ENCODE results near the gene ACKR2. TPM values are rescaled to one million over a fixed set of nuclear protein-coding genes. Genes with fewer than 3 reads are reported as not detected.

ACKR2 gene
- total RNA-seq, 1 experiment from 2014 or later: not detected

DNA sequence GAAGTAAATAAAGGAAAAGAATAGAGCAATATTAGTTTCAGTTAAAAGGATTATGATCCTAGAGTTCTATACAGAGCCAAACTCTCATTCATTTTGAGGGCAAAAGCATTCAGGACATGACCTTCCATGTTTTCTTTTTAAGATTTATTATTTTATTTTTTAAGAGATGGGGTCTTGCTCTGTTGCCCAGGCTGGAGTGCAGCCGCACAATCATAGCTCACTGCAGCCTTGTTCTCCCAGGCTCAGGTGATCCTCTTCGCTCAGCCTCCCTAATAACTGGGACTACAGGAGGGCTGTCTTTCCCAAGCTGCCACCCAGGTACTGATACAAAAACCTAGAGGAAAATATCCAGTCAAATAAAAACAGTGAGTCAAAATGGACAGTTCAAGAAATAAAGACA lies 22.6 kb upstream of the ACKR2 start:
- no peak overlapping the region for H3K4me3 ChIP-seq
- no peaks in the 10 kb centered on the region for H3K4me1 ChIP-seq
- H3K27me3 ChIP-seq: no peaks in the 10 kb centered on the region
- no peak overlapping the region for H3K27ac ChIP-seq
- peaks cover 12% of the 10 kb centered on the region for H3K36me3 ChIP-seq
- DNase-seq: no peak
- H3K9me3 ChIP-seq (replicated peaks): no peaks in the 10 kb centered on the region

- no peak for DNase-seq
- Histone ChIP-seq H3K27ac (no peak overlapping the region), H3K4me3 (no peak overlapping the region), H3K4me1 (no peaks in the 10 kb centered on the region), H3K36me3 (peaks cover 10% of the 10 kb centered on the region), H3K9me3 (replicated peaks) (no peaks in the 10 kb centered on the region), H3K27me3 (no peaks in the 10 kb centered on the region)
Observed at GRCh38 chr3:42790714-42791229, 18.5 kb upstream of the ACKR2 start.

DNA sequence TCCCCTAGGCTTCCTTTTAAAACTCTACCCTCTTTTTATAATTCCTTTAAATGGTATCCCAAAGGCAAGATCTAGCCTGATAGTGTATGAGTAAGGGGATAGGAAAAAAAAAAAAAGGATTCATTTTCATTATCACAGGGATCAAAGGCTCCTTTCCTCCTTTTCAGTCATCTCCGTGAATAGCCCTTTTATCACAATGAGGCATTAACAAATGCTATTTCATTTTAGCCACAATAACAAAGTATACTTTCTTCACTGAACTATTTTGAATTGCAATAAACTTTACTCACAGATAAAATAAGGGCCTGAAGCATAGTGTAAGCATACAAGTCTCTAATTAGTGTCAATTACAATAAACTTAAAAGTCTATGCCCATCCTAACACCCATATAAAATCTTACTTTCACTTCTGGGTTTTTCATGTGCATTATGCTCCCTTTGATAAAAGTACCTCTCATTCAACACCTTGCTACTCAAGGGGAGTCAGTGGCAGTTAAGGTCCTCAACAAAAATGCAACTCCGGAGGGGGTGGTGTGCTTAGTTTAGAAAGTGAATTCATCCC lies 13.5 kb upstream of the ACKR2 start:
- H3K36me3 ChIP-seq: peaks cover 6% of the 10 kb centered on the region
- H3K27ac ChIP-seq: no peak overlapping the region
- H3K4me3 ChIP-seq: no peak overlapping the region
- H3K27me3 ChIP-seq: no peaks in the 10 kb centered on the region
- no peak for DNase-seq
- no peaks in the 10 kb centered on the region for H3K9me3 ChIP-seq (replicated peaks)
- H3K4me1 ChIP-seq: peaks cover 6% of the 10 kb centered on the region

- H3K36me3 ChIP-seq: peaks cover 3% of the 10 kb centered on the region
- H3K27me3 ChIP-seq: no peaks in the 10 kb centered on the region
- H3K4me1 ChIP-seq: peaks cover 6% of the 10 kb centered on the region
- no peak overlapping the region for H3K4me3 ChIP-seq
- no peak overlapping the region for H3K27ac ChIP-seq
- DNase-seq: no peak
- H3K9me3 ChIP-seq (replicated peaks): no peaks in the 10 kb centered on the region
Observed at GRCh38 chr3:42796332-42796885, 12.8 kb upstream of the ACKR2 start.

DNA sequence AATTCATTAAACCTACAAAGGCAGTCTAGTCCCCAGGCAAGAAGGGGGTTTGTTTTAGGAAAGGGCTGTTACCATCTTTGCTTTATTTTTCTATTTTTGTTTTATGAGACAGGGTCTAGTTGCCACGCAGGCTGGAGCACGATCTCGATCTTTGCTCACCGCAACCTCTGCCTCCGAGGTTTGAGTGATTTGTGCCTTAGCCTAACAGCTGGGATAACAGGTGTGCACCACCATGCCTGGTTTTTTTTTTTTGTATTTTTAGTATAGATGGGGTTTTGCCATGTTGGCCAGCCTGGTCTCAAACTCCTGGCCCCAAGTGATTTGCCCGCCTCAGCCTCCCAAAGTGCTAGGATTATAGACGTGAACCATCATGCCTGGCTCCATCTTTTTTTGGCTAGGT lies 9.9 kb upstream of the ACKR2 start:
- no peak overlapping the region for H3K27ac ChIP-seq
- no peak overlapping the region for H3K4me3 ChIP-seq
- H3K27me3 ChIP-seq: no peaks in the 10 kb centered on the region
- peaks cover 3% of the 10 kb centered on the region; the same call in 1 of the 2 replicates for H3K36me3 ChIP-seq
- H3K4me1 ChIP-seq: peaks cover 6% of the 10 kb centered on the region
- peak; percentile 41 to 68 for DNase-seq
- H3K9me3 ChIP-seq (replicated peaks): no peaks in the 10 kb centered on the region

- Histone ChIP-seq H3K36me3 (peaks cover 3% of the 10 kb centered on the region; the same call in 1 of the 2 replicates), H3K27ac (no peak overlapping the region), H3K9me3 (replicated peaks) (no peaks in the 10 kb centered on the region), H3K27me3 (no peaks in the 10 kb centered on the region), H3K4me3 (no peak overlapping the region), H3K4me1 (peaks cover 6% of the 10 kb centered on the region)
- no peak for DNase-seq
Observed at GRCh38 chr3:42800251-42800650, 9.0 kb upstream of the ACKR2 start.

GRCh38 chr3:42801048-42801620 lies 8.1 kb upstream of the ACKR2 start:
- Histone ChIP-seq H3K36me3 (no peaks in the 10 kb centered on the region), H3K9me3 (replicated peaks) (no peaks in the 10 kb centered on the region), H3K4me1 (peaks cover 6% of the 10 kb centered on the region), H3K4me3 (no peak overlapping the region), H3K27me3 (no peaks in the 10 kb centered on the region), H3K27ac (no peak overlapping the region)
- DNase-seq: no peak

- no peak overlapping the region for H3K4me3 ChIP-seq
- H3K4me1 ChIP-seq: peaks cover 6% of the 10 kb centered on the region
- H3K27ac ChIP-seq: no peak overlapping the region
- DNase-seq: no peak
- H3K9me3 ChIP-seq (replicated peaks): no peaks in the 10 kb centered on the region
- H3K27me3 ChIP-seq: no peaks in the 10 kb centered on the region
- H3K36me3 ChIP-seq: no peaks in the 10 kb centered on the region
Observed at GRCh38 chr3:42801784-42802183, 7.5 kb upstream of the ACKR2 start.

DNA sequence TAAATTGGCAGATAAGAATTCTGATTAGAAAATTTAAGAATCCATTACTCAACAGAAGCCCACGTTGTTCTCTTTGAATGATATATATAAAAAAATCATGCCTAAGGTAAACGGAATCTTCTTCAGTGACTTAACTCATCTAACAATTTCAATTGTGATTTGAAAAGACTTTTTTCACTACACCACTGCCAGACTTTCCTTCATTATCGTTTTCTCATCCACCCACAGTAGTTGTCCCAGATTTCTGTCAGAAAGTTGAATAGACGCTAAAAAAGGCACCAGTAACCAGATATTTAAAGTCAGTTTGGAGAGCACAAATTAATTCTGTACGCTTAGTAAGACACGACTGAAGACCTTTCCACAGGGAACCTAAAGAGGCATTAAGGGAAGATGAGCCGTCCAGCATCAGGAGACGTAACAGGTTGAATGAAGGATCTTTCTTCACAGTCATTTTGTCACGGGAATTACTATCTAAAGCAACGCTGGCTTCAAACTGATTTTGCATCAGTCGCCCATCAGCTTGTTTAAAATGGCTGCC lies 6.3 kb upstream of the ACKR2 start:
- H3K4me3 ChIP-seq: peak overlapping the region; percentile 78
- H3K36me3 ChIP-seq: no peaks in the 10 kb centered on the region
- peak overlapping the region; percentile 71 for H3K27ac ChIP-seq
- DNase-seq: no peak
- H3K27me3 ChIP-seq: no peaks in the 10 kb centered on the region
- H3K4me1 ChIP-seq: peaks cover 6% of the 10 kb centered on the region
- H3K9me3 ChIP-seq (replicated peaks): no peaks in the 10 kb centered on the region

DNA sequence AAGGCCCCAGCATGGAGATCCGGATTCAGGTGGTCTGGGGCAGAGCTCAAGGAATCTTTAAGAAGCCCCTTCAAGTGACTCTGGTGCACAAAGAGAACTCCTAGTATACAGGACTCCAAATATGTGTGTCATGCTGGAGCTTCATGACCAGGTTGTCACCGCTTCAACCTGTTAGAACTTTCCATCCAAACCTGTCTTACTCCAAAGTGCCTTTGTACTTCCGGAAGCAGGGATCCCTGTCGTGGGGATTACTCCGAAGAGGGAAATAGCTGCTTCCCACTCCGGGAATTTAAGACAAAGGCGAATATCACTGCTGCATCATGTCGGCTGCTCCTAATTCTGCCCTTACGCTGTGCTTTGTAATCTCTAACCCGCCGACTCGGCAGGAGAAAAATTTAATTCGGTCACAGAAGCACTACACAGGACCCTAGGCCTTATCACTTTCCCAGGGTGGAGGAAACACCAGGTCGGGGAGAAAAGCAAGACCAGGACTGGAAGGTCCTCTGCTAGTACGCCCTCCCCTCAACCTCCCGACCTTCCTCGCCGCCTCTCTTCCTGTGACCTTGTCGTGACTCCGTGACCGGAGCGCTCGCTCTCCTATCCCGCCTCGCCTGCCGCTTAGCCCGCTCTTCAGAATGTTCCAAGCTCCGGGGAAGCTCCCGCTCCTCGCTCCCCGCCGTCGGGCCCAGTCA lies 5.7 kb upstream of the ACKR2 start:
- DNase-seq: peak in 1 of 2 experiments; percentile 41
- Histone ChIP-seq H3K4me3 (peak overlapping the region; percentile 78), H3K36me3 (no peaks in the 10 kb centered on the region), H3K27me3 (no peaks in the 10 kb centered on the region), H3K4me1 (peaks cover 6% of the 10 kb centered on the region), H3K9me3 (replicated peaks) (no peaks in the 10 kb centered on the region), H3K27ac (peak overlapping the region; percentile 71)

DNA sequence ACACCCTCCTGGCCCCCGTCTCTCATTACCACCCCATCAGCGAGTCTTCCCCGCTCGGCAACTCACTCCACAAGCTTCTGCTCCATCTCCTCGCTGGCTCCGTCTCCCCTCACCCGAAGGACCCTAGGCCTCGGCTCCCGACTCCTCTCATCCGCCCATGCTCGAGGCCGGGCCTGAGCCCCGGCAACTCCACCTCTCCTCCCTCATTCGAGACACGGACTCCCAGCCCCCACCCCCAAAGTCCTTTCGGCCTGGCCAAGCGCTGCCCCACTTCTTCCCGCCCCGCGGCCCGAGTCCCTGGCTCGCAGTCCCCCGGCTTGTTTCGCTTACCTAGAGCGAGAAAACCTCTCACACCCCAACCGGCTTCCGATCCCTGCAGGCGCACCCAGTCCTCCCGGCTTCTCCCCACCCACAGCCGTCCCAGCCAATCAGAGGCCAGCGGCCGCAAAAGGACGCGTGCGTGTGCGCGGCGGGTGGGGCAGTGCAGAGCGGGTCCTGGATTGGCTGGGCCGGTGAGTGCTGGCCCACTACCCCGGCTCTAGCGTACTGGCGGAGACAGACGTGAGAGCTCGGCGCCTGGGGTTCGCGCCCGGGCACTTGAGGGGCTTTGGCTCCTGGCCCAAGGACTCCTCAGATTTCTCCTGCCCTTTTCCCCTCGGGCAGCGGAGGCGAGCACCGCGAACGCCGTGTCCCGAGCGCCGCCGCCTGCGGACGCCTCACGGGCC lies 5.0 kb upstream of the ACKR2 start, which contains the start of gene HIGD1A:
TSS of gene HIGD1A (minus strand) at position 385 of the 725 bp plus-strand sequence. CDS start 10,237 bp downstream, outside the sequence.
- peak within 1 kb of the TSS; percentile 78 for H3K4me3 ChIP-seq
- H3K27ac ChIP-seq: peak within 1 kb of the TSS; percentile 71
- no peaks in the 10 kb centered on the region for H3K9me3 ChIP-seq (replicated peaks)
- H3K27me3 ChIP-seq: no peaks in the 10 kb centered on the region
- no peaks in the 10 kb centered on the region for H3K36me3 ChIP-seq
- DNase-seq: peak; percentile 90
- peaks cover 6% of the 10 kb centered on the region for H3K4me1 ChIP-seq

GRCh38 chr3:42804831-42805132 lies 4.5 kb upstream of the ACKR2 start:
- H3K27ac ChIP-seq: no peak overlapping the region
- peak overlapping the region; percentile 78 for H3K4me3 ChIP-seq
- no peak for DNase-seq
- H3K36me3 ChIP-seq: no peaks in the 10 kb centered on the region
- H3K9me3 ChIP-seq (replicated peaks): no peaks in the 10 kb centered on the region
- H3K27me3 ChIP-seq: no peaks in the 10 kb centered on the region
- peaks cover 2% of the 10 kb centered on the region for H3K4me1 ChIP-seq

- peak overlapping the region; percentile 78 for H3K4me3 ChIP-seq
- no peak overlapping the region for H3K27ac ChIP-seq
- no peaks in the 10 kb centered on the region for H3K4me1 ChIP-seq
- H3K36me3 ChIP-seq: no peaks in the 10 kb centered on the region
- no peaks in the 10 kb centered on the region for H3K9me3 ChIP-seq (replicated peaks)
- H3K27me3 ChIP-seq: no peaks in the 10 kb centered on the region
- DNase-seq: no peak
Observed at GRCh38 chr3:42805141-42805821, 4.0 kb upstream of the ACKR2 start.

DNA sequence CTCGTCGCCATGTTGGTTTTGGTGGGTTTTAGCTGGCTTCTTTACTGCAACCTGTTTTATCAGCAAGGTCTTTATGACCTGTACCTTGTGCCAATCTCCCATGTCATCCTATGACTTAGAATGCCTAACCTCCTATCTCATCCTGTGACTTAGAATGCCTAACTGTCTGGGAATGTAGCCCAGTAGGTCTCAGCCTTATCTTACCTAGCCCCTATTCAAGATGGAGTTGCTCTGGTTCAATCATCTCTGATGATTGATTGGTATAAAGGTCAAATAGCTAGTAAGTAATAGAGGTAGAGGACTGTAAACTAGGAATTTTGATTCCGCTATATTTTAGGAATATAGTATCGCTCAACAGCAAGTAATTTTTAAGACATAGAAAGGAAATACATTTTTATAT lies 1.3 kb upstream of the ACKR2 start:
- no peaks in the 10 kb centered on the region for H3K36me3 ChIP-seq
- H3K27ac ChIP-seq: no peak overlapping the region
- no peaks in the 10 kb centered on the region for H3K27me3 ChIP-seq
- no peak overlapping the region for H3K4me3 ChIP-seq
- H3K4me1 ChIP-seq: no peaks in the 10 kb centered on the region
- no peak for DNase-seq
- no peaks in the 10 kb centered on the region for H3K9me3 ChIP-seq (replicated peaks)

Data from SJCRH30 (cell line).